ENCODE results near the gene BMAL1. TPM values are rescaled to one million over a fixed set of nuclear protein-coding genes. Genes with fewer than 3 reads are reported as not detected.

BMAL1 gene
- total and polyA plus RNA-seq, 2 donors (not counting 1 experiment from before 2014, with no cell fraction given), result 10.7 to 11.2 TPM

GRCh38 chr11:13303668-13304649 is 26.4 kb downstream of the BMAL1 start:
- TF ChIP-seq CTCF (conservative IDR thresholded peaks at IDR 0.05 in 1 of 2, IDR thresholded peaks at IDR 0.05 in 1 of 2; ENCODE audit: low read depth in 1 of 2, low read length in 2 of 2) (no peak), EZH2 (IDR thresholded peaks at IDR 0.05; ENCODE audit: low read length, missing control alignments) (no peak)
- Histone ChIP-seq H3K9me3 (ENCODE audit: control insufficient read depth, insufficient read depth, low read depth, low read length) (no peaks in the 10 kb centered on the region), H3K27ac (ENCODE audit: insufficient read depth, low read length) (no peak overlapping the region), H2AFZ (ENCODE audit: low read length) (no peak overlapping the region), H4K20me1 (ENCODE audit: control insufficient read depth, extremely low read depth, insufficient read depth, low read length) (peaks cover 2% of the 10 kb centered on the region), H3K27me3 (ENCODE audit: control insufficient read depth, insufficient read depth, low read length) (no peaks in the 10 kb centered on the region), H3K4me1 (ENCODE audit: control insufficient read depth, extremely low read depth, insufficient read depth, low read length) (no peaks in the 10 kb centered on the region), H3K36me3 (ENCODE audit: control insufficient read depth, insufficient read depth, low read length) (no peaks in the 10 kb centered on the region), H3K4me3 (replicated peaks in 1 of 4; ENCODE audit: control extremely low read depth in 1 of 4, insufficient read depth in 1 of 4, low read depth in 3 of 4, low read length in 4 of 4) (no peak overlapping the region), H3K79me2 (ENCODE audit: control insufficient read depth, insufficient read depth, low read length) (peaks cover 3% of the 10 kb centered on the region), H3K9ac (ENCODE audit: insufficient read depth, low read length) (no peak overlapping the region), H3K4me2 (ENCODE audit: extremely low read depth, insufficient read depth, low read length) (no peak overlapping the region)
- DNase-seq (ENCODE audit: low read depth in 2 of 2), result no peak

DNA sequence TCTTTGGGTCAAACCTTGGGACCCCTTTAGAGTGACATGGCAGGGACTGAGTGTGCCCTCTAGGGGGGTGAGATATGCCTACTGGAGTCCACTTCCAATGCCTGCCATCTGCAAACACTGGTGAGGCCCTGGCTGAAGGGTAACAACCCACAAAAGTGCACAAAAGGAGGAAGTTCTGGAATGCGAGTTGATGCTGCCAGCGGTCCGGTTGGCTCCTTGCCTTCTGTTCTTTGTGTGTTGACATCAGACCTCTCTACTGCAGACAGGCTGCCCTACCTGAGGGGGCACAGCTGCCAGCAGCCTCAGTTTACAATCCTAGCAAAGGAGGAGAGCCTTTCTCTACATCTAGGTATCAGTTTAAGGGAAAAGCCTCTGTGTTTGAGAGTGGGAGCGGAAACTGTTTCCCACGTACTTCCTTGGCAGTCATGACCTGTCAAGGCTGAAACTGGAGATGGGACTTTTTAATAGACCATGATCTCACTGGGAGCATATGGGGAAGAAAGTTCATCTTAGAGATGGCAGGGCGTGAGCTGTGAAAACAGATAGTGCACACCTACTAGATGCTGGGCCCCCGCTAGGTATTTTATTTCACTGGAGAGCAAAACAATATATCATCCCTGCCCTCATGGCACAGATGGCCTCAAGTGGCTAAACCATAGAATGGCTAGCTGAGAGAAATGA is 27.2 kb downstream of the BMAL1 start:
- Histone ChIP-seq H3K36me3 (ENCODE audit: control insufficient read depth, insufficient read depth, low read length) (no peaks in the 10 kb centered on the region), H3K27me3 (ENCODE audit: control insufficient read depth, insufficient read depth, low read length) (no peaks in the 10 kb centered on the region), H4K20me1 (ENCODE audit: control insufficient read depth, extremely low read depth, insufficient read depth, low read length) (peaks cover 2% of the 10 kb centered on the region), H3K4me2 (ENCODE audit: extremely low read depth, insufficient read depth, low read length) (no peak overlapping the region), H3K9me3 (ENCODE audit: control insufficient read depth, insufficient read depth, low read depth, low read length) (no peaks in the 10 kb centered on the region), H3K4me3 (replicated peaks in 1 of 4; ENCODE audit: control extremely low read depth in 1 of 4, insufficient read depth in 1 of 4, low read depth in 3 of 4, low read length in 4 of 4) (no peak overlapping the region), H3K27ac (ENCODE audit: insufficient read depth, low read length) (no peak overlapping the region), H3K79me2 (ENCODE audit: control insufficient read depth, insufficient read depth, low read length) (peaks cover 3% of the 10 kb centered on the region), H3K4me1 (ENCODE audit: control insufficient read depth, extremely low read depth, insufficient read depth, low read length) (no peaks in the 10 kb centered on the region), H3K9ac (ENCODE audit: insufficient read depth, low read length) (no peak overlapping the region), H2AFZ (ENCODE audit: low read length) (no peak overlapping the region)
- no peak for DNase-seq (ENCODE audit: low read depth in 2 of 2)
- no peak for TF ChIP-seq EZH2 (IDR thresholded peaks at IDR 0.05; ENCODE audit: low read length, missing control alignments)

GRCh38 chr11:13308704-13309103 is 31.1 kb downstream of the BMAL1 start:
- Histone ChIP-seq H3K4me3 (replicated peaks in 1 of 4; ENCODE audit: control extremely low read depth in 1 of 4, insufficient read depth in 1 of 4, low read depth in 3 of 4, low read length in 4 of 4) (no peak overlapping the region), H3K9ac (ENCODE audit: insufficient read depth, low read length) (no peak overlapping the region), H3K27me3 (ENCODE audit: control insufficient read depth, insufficient read depth, low read length) (no peaks in the 10 kb centered on the region), H3K4me1 (ENCODE audit: control insufficient read depth, extremely low read depth, insufficient read depth, low read length) (no peaks in the 10 kb centered on the region), H3K36me3 (ENCODE audit: control insufficient read depth, insufficient read depth, low read length) (no peaks in the 10 kb centered on the region), H3K9me3 (ENCODE audit: control insufficient read depth, insufficient read depth, low read depth, low read length) (no peaks in the 10 kb centered on the region), H4K20me1 (ENCODE audit: control insufficient read depth, extremely low read depth, insufficient read depth, low read length) (peaks cover 2% of the 10 kb centered on the region), H3K27ac (ENCODE audit: insufficient read depth, low read length) (no peak overlapping the region), H3K79me2 (ENCODE audit: control insufficient read depth, insufficient read depth, low read length) (peaks cover 3% of the 10 kb centered on the region), H3K4me2 (ENCODE audit: extremely low read depth, insufficient read depth, low read length) (no peak overlapping the region), H2AFZ (ENCODE audit: low read length) (no peak overlapping the region)
- no peak for DNase-seq (ENCODE audit: low read depth in 2 of 2)
- TF ChIP-seq EZH2 (IDR thresholded peaks at IDR 0.05; ENCODE audit: low read length, missing control alignments) (no peak), CTCF (conservative IDR thresholded peaks at IDR 0.05 in 1 of 2, IDR thresholded peaks at IDR 0.05 in 1 of 2; ENCODE audit: low read depth in 1 of 2, low read length in 2 of 2) (no peak)

All from fibroblast of lung (primary cell).